Heart left ventricle (tissue), 16 donors: ENCODE results near the gene YIF1A. TPM values are rescaled to one million over a fixed set of nuclear protein-coding genes. Genes with fewer than 3 reads are reported as not detected.

Experiments used
- ATAC-seq, 4 donors: fragments of 200-7000 bp; cut with Tn5 transposase; one replicate each; pipeline ENCODE4 v1.9.1; 2020 to 2022; ENCODE audit warnings: moderate library complexity in 4 of 4, mild to moderate bottlenecking in 3 of 4, moderate number of reproducible peaks in 1 of 4
- DNase-seq, 5 donors: peaks; one replicate each; pipeline ENCODE4 v3.0.0-alpha.2; 2020
- H3K27ac ChIP-seq, 12 donors: fragments of 200-600 bp; sonication (generic) in 4 of 12; one replicate each; pipeline versions ENCODE4 v1.5.0 to v1.8.0; 2016 to 2022; ENCODE audit warnings: mild to moderate bottlenecking in 2 of 12
- H3K27me3 ChIP-seq, 9 donors: fragments of 200-600 bp; sonication (generic) in 2 of 9; one replicate each; pipeline versions ENCODE4 v1.5.1 to v1.8.0; 2016 to 2022; ENCODE audit warnings: mild to moderate bottlenecking in 3 of 9
- H3K36me3 ChIP-seq, 9 donors: fragments of 200-600 bp; sonication (generic) in 2 of 9; one replicate each; pipeline versions ENCODE4 v1.5.0 to v1.8.0; 2018 to 2022; ENCODE audit warnings: mild to moderate bottlenecking in 2 of 9
- H3K4me1 ChIP-seq, 12 donors: fragments of 200-600 bp; sonication (generic) in 4 of 12; one replicate each; pipeline versions ENCODE4 v1.5.0 to v1.8.0; 2016 to 2022; ENCODE audit warnings: mild to moderate bottlenecking in 3 of 12
- H3K4me3 ChIP-seq, 12 donors: fragments of 200-600 bp; sonication (generic) in 4 of 12; one replicate each; pipeline versions ENCODE4 v1.5.0 to v1.8.0; 2017 to 2022; ENCODE audit warnings: mild to moderate bottlenecking in 9 of 12, moderate library complexity in 4 of 12
- H3K9me3 ChIP-seq, 12 donors: fragments of 200-600 bp; sonication (generic) in 4 of 12; one replicate each; pipeline versions ENCODE4 v1.5.0 to v1.8.0; 2016 to 2022; ENCODE audit warnings: mild to moderate bottlenecking in 1 of 12
- CTCF ChIP-seq, 12 donors: fragments of 200-600 bp; sonication (generic) in 4 of 12; IDR thresholded peaks; one replicate each; pipeline versions ENCODE4 v1.5.0 to v1.8.0; 2018 to 2022; ENCODE audit warnings: antibody characterized with exemption in 12 of 12, mild to moderate bottlenecking in 5 of 12
- POLR2A ChIP-seq, 2 donors: fragments of 450-650 bp; IDR thresholded peaks; one replicate each; pipeline ENCODE4 v1.6.1; 2017; ENCODE audit warnings: antibody characterized with exemption in 2 of 2, mild to moderate bottlenecking in 2 of 2, moderate library complexity in 2 of 2
- WGBS, 4 donors: extraction: QIAGEN DNeasy Blood & Tissue Kit in 2 of 4; methylation state at CpG; one replicate each; pipeline versions ENCODE4 v1.1.5 to v1.1.7; 2013 to 2018; 5-methylcytosine and 5-hydroxymethylcytosine counted together
- intact Hi-C, 10 donors: fragments of 100-400 bp; cut with DNase I; formaldehyde crosslinking; loops; one replicate each; pipeline versions ENCODE4 v1.11.1 to v1.14.2; 2022
- polyA plus RNA-seq, 2 donors: library from polyadenylated mRNA; stranded (reverse); fragments of 200-250 nt; gene quantifications; one replicate each; pipeline ENCODE4 v1.2.3, GENCODE V29; 2013
- total RNA-seq, 9 donors: library from RNA; depleted of rRNA in 2 of 9; stranded (reverse); fragments of >200 nt in 2 of 9; fragmentation: NEBNext Ultra II Directional in 3 of 9; extraction: Animal tissue kit (Norgen Biotek cat#: 25700) in 3 of 9; gene quantifications; one replicate each; pipeline versions ENCODE4 v1.1.0 to v1.2.4, GENCODE V29; 2016 to 2023
- donor health status: ischemic (EF 13 %, LVEDD 7.1; RV severe dilation, severe dysfunction).
- donor health status: healthy with polysubstance abuse.
- donor health status: DM: no; HTN: yes; CAD: no.
- donor health status: DM: no; HTN: no; CAD: no.
- donor health status: ischemic (EF 25% LVEDD 6.9; RV normal size, moderate dysfunction).
- donor health status: ischemic (EF 25% LVEDD 5.7; RV mildly dilated, moderate dysfunction).
- donor health status: healthy.
- donor health status: DM: yes; HTN: yes; CAD: no.
- donor health status: ischemic (EF 35%, LVEDD 5.7; RV mildly dilated, moderate dysfunction).
- donor health status: nonischemic (EF 11% LVEDD 7.7; RV severe dilation, severe dysfunction).
- donor health status: DM: yes; HTN: yes; CAD: no.
- donor health status: PGD.
- donor health status: ischemic (EF 29% LVEDD 5.4; RV normal size, mild dysfunction).
- donor health status: nonischemic (EF 23%, LVEDD 6.1; RV moderate dilation, normal function).

Gene YIF1A
- total and polyA plus RNA-seq, 11 donors = 41.6 to 136 (median 65.3) TPM

GRCh38 chr11:66318600-66318970, 29.6 kb upstream of the YIF1A start:
- intact Hi-C loops = no loop called here
- no peaks in the 10 kb centered on the region for H3K9me3 ChIP-seq
- DNase-seq (peak in 1 of 5 donors; percentile 33), ATAC-seq (no peak)
- peaks cover 0 to 44% (median 29%) of the 10 kb centered on the region in 12 donors for H3K4me1 ChIP-seq
- no peaks in the 10 kb centered on the region for H3K27me3 ChIP-seq
- H3K4me3 ChIP-seq = no peak overlapping the region
- WGBS, 4 donors = 80 to 87% (median 82%) methylated on average over 3 of the region's 3 CpGs
- no peak for TF ChIP-seq POLR2A (IDR thresholded peaks at IDR 0.05)
- TF ChIP-seq CTCF (IDR thresholded peaks at IDR 0.05) = no peak
- H3K36me3 ChIP-seq = no peaks in the 10 kb centered on the region
- peak overlapping the region in 9 of 12 donors; percentile 47 to 94 (median 85) for H3K27ac ChIP-seq

GRCh38 chr11:66317723-66318599, 29.0 kb upstream of the YIF1A start:
- H3K4me1 ChIP-seq = peaks cover 0 to 51% (median 35%) of the 10 kb centered on the region in 12 donors
- no peaks in the 10 kb centered on the region for H3K9me3 ChIP-seq
- TF ChIP-seq CTCF (IDR thresholded peaks at IDR 0.05) (no peak), POLR2A (IDR thresholded peaks at IDR 0.05) (no peak)
- peak; percentile 52 to 76 (median 72) for DNase-seq
- WGBS, 4 donors = 33 to 55% (median 39%) methylated on average over 11 to 16 of the region's 16 CpGs
- H3K36me3 ChIP-seq = no peaks in the 10 kb centered on the region
- peak overlapping the region in 9 of 12 donors; percentile 54 to 66 (median 63) for H3K4me3 ChIP-seq
- ATAC-seq = peak in 3 of 4 donors; percentile 30 to 35 (median 32)
- H3K27ac ChIP-seq = peak overlapping the region; percentile 51 to 94 (median 84)
- intact Hi-C loops = no loop called here
- H3K27me3 ChIP-seq = no peaks in the 10 kb centered on the region

GRCh38 chr11:66317322-66317722, 28.4 kb upstream of the YIF1A start:
- Histone ChIP-seq H3K27ac (peak overlapping the region; percentile 51 to 94 (median 84)), H3K27me3 (no peaks in the 10 kb centered on the region), H3K4me1 (peaks cover 0 to 52% (median 34%) of the 10 kb centered on the region in 12 donors), H3K4me3 (peak overlapping the region in 11 of 12 donors; percentile 42 to 66 (median 62)), H3K9me3 (no peaks in the 10 kb centered on the region), H3K36me3 (no peaks in the 10 kb centered on the region)
- WGBS, 4 donors = 5 to 21% (median 7%) methylated on average over 14 of the region's 14 CpGs; no CpG with 5 or more reads in 1 of the 4 donors
- TF ChIP-seq CTCF (IDR thresholded peaks at IDR 0.05) = no peak
- TF ChIP-seq POLR2A (IDR thresholded peaks at IDR 0.05) = no peak
- DNase-seq (peak in 4 of 5 donors; percentile 60 to 77 (median 66)), ATAC-seq (peak; percentile 11 to 31 (median 20))
- intact Hi-C loops = no loop called here

GRCh38 chr11:66316849-66317251, 27.9 kb upstream of the YIF1A start, which contains the start of gene CD248:
TSS of gene CD248 (minus strand) at chr11:66317044. CDS start at chr11:66317027, 17 bp downstream.
- 0 to 11% (median 6%) methylated on average over 1 to 29 of the region's 29 CpGs for WGBS, 4 donors
- Histone ChIP-seq H3K9me3 (no peaks in the 10 kb centered on the region), H3K36me3 (no peaks in the 10 kb centered on the region), H3K27ac (peak within 1 kb of the TSS; percentile 51 to 94 (median 84)), H3K4me1 (peaks cover 0 to 52% (median 32%) of the 10 kb centered on the region in 12 donors), H3K4me3 (peak within 1 kb of the TSS; percentile 39 to 66 (median 62)), H3K27me3 (no peaks in the 10 kb centered on the region)
- intact Hi-C loops = no loop called here
- TF ChIP-seq CTCF (IDR thresholded peaks at IDR 0.05) (no peak), POLR2A (IDR thresholded peaks at IDR 0.05) (peak in 1 of 2 donors; percentile 79)
- ATAC-seq = peak in 3 of 4 donors; percentile 36 to 62 (median 56)
- peak; percentile 85 to 93 (median 88) for DNase-seq
